Posterior vena cava (tissue), 2 donors: Measurements from ENCODE around the gene MT1M. TPM values are rescaled to one million over a fixed set of nuclear protein-coding genes. Genes with fewer than 3 reads are reported as not detected.
"Not testable (repeated sequence)": the region's sequence is repeated elsewhere in the genome, so short reads cannot be mapped to it uniquely, and the experiment has no call there.

Source experiments
- DNase-seq: peaks from one replicate; pipeline ENCODE4 v3.0.0-alpha.2; 2020; ENCODE audit warnings: low spot score
- intact Hi-C, 2 donors: fragments of 100-400 bp; cut with DNase I; formaldehyde crosslinking; loops; one replicate each; pipeline versions ENCODE4 v1.14.1 to v1.14.2; 2022 to 2023
- total RNA-seq, 2 donors: library from RNA; stranded (reverse); fragmentation: NEBNext Ultra II Directional; extraction: Animal tissue kit (Norgen Biotek cat#: 25700); gene quantifications; one replicate each; pipeline ENCODE4 v1.2.1, GENCODE V29; 2021
- donor health status: DM: yes; HTN: yes; CAD: no.
- donor health status: DM: yes; HTN: yes; CAD: no.

MT1M gene
- total RNA-seq, 2 donors from 2014 or later: 82.2 to 146 TPM

GRCh38 chr16:56667581-56668571 lies 35.4 kb downstream of the MT1M start, which contains the start of gene MT1G:
Gene MT1G, minus strand, starts transcription at chr16:56668065. Its CDS starts 72 bp downstream, at chr16:56667993.
- peak; percentile 92 for DNase-seq

DNA sequence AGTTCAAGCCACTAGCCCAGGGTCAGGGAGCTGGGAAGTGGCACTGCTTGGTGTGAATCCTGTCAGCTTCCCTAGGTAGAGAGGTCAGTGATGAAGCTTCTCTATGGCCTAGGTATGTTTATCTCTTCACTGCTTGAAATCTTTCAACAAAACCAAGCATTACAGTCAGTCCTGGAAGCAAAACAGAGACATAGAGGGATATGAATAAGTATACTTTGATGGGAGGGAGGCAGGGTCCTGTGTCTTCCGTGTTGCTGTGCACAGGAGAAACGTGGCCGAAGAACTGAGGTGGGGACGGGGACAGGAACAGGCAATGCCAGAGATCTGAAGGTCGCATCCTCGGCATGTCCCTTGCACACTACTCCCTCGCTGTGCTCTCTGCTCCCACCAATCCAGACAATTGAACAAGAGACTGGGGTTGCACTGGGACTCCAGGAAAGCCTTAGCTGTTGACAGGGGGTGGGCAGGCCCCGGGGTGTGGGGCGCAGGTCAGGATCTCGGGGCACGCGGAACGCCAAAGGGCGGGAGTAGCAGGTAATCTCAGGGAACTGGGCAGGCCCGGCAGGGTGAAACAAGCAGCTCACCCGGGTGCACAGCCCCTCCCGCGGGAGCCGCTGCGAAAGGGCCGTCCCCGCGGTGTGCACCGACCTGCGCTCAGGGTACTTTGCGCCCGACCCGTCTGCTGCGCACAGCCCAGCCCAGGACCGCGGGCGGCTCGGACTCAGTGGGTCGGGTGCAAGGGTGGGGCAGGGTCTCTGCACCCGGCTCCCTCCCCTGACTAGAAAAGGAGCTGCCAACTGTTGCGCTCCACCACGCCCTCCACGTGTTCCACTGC lies 36.8 kb downstream of the MT1M start, which contains the start of gene MT1H:
TSS of gene MT1H (plus strand) at position 810 of the 835 bp plus-strand sequence. CDS start 71 bp downstream, outside the sequence.
- intact Hi-C loops: loop anchor here in 1 of 2 donors (10.0 kb wide), 1 partner anchor 66 kb away; the partner anchor contains the start of gene NUP93
- no peak for DNase-seq

More at GRCh38 chr16:56667581-56668571, 35.4 kb downstream of the MT1M start, which contains the start of gene MT1G:
- intact Hi-C loops: loop anchor here in 1 of 2 donors (10.0 kb wide), 1 partner anchor 67 kb away; the partner anchor contains the start of gene NUP93

DNA sequence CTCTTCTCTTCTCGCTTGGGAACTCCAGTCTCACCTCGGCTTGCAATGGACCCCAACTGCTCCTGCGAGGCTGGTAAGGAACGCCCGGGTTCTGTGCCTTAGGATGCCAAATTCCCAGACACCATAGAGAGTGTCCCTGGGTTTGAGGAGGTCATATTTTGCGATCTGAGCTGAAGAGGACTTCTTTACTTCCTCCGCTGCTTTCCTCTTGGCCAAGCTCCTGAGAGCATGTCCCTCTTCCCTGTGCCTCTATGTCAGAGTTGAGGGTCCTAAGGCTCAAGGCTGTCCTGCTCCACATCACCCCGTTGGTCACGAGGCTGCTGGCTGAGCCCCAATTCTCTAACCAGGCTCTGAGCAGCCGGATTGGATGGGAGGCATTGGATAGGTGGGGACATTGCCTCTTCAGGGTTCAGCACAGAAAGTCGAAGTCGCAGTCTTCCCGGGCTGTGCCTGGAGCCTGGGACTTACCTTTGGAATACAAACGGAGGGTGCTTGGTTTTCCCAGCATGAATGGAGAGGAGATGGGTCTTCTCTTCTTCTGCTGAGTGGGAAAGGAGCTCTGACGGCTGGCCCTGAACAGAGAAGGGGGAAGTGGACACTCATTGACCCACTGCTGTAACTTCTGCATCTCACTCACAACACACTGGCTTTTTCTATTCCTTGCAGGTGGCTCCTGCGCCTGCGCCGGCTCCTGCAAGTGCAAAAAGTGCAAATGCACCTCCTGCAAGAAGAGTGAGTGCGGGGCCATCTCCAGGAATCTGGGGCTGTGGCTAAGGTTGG lies 37.6 kb downstream of the MT1M start:
- DNase-seq: peak; percentile 74
- intact Hi-C loops: loop anchor here in 1 of 2 donors (10.0 kb wide), 1 partner anchor 65 kb away; the partner anchor contains the start of gene NUP93

- intact Hi-C loops: no loop called here
- DNase-seq: no peak
Observed at GRCh38 chr16:56670620-56670934, 38.1 kb downstream of the MT1M start.

DNA sequence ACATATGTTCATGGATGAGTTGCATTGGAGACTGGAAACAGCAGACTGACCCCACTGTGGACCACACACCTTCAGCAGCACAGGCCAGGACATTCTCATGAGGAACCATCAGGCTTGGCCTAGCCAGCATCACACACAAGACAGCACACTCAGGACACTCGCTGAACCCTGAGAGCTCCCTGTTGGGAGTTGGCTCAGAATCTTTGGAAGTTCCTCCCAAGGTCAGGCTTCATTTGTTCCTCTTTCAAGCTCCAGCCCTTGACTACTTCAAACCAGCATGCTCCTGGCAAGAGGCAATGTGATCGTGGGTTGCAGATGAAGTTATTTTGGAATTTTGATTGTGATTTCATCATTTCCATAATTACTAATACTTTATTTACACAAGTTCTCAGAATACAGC lies 39.2 kb downstream of the MT1M start:
- intact Hi-C loops: not testable (repeated sequence)
- peak; percentile 50 for DNase-seq

DNA sequence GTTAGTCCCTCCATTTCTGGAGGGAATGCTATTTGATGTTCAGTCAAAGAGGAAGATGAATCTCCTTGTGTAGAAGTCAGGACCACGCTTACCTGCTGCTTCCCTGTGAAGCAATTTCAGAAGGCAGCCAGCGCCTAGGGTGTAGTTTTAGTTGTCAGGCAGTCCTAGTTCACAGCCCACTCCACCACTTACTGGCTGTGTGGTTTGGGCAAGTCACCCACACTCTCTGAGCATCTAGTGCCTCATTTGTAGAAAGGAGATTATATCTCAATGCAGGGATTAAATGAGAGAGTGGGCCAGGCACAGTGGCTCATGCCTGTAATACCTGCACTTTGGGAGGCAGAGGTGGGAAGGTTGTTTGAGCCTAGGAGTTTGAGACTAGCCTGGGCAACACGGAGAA lies 39.7 kb downstream of the MT1M start:
- peak; percentile 12 for DNase-seq
- intact Hi-C loops: not testable (repeated sequence)

DNA sequence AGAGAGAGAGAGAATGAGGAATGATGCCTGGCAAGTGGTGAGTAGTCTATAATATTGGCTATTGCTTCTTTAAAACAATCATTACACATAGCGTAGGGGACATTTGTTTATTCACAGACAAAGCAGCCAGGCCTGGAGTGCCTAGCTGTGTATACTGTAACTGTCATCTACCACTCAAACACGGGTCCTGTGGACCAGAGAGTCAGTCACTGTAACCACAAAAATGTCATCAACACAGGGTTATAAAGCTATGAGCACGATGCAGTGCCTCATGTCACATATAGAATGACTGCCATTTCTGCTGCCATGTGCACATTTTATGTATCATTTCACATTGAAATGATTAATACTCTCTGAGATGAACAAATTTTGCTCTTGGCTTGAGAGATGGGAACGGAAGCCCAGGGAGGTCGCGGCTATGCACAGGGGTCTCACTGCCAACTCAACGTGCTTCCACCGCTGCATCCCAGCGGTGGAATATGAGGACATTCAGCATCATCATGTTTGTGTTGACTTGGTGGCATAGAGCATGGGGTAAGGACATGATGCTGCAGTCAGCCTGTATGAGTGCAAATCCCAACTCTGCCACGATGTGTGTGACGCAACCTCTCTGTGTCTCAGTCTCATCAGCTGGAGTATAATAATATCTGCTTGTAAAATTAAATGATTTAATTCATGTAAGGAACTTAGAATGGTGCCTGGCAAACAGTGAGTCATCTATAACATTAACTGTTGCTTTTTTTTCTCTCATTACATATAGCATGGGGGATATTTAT lies 40.5 kb downstream of the MT1M start:
- DNase-seq: peak; percentile 32
- intact Hi-C loops: no loop called here

DNA sequence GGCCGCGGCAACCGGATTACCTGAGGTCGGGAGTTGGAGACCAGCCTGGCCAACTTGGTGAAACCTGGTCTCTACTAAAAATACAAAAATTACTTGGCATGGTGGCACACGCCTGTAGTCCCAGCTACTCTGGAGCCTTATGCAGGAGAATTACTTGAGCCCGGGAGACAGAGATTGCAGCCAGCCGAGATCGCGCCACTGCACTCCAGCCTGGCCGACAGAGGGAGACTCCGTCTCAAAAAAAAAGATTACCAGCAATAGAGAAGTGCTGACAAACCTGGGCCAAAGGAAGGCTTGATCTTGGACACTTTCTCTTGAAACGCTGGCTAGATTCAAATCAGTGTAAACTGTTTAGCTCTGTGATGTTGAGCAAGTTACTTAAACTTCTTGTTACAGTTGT lies 41.5 kb downstream of the MT1M start:
- intact Hi-C loops: no loop called here
- DNase-seq: peak; percentile 78

- DNase-seq: peak; percentile 14
- intact Hi-C loops: not testable (repeated sequence)
Observed at GRCh38 chr16:56674570-56674969, 42.1 kb downstream of the MT1M start.

DNA sequence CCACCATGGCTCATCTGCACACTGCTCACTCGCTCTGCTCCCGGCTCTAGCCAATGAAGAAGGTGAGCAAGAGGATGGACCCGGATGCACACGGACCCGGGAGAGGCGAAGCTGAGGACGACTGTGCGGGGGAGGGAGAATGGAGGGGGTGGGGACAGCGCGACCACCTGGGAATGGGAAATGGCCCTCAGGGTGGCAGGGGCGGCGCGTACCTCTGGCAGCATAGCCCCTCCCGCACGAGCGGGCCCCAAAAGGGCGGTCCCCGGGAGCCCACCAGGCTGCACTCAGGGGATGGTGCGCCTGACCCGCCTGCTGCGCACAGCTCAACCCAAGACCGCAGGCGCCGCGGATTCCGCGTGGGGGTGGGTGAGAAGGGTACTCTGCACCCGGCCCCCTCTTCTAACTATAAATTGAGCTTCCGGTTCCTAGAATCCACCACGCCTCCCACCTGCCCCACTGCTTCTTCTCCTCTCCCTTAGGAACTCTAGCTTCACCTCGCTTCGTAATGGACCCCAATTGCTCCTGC lies 43.3 kb downstream of the MT1M start:
- intact Hi-C loops: no loop called here
- DNase-seq: peak; percentile 69

- peak; percentile 57 for DNase-seq
- intact Hi-C loops: no loop called here
Observed at GRCh38 chr16:56677474-56677873, 45.0 kb downstream of the MT1M start.

GRCh38 chr16:56679078-56679730 lies 46.7 kb downstream of the MT1M start:
- peak; percentile 31 for DNase-seq
- intact Hi-C loops: no loop called here

- intact Hi-C loops: no loop called here
- DNase-seq: peak; percentile 53
Observed at GRCh38 chr16:56679818-56680217, 47.4 kb downstream of the MT1M start.

DNA sequence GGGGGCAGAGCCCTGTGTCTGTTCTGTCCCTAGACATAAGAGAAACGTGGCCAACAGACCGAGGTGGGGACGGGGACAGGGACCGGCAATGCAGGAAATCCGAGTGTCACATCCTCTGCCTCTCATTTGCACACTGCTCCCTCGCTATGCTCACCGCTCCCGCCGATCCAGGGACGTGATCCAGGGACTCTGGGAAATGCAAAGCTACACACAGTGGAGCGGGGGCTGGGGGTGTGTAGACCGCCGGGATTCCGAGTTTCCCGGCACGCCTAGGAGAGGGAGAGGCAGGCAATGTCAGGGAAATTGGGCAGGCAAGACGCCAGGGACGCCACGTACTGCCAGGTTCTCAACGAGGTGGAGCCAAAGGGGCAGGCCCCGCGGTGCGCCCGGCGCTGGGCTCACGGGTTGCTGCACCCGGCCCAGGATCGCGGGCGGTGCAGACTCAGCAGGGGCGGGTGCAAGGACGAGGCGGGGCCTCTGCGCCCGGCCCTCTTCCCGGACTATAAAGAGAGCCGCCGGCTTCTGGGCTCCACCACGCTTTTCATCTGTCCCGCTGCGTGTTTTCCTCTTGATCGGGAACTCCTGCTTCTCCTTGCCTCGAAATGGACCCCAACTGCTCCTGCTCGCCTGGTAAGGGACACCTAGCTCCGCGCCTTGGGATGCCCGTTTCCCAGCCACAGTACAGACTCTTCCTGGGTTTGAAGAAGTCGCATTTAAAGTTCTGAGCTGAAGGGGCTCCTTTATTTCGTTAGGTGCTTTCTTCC lies 49.7 kb downstream of the MT1M start, which contains the start of gene MT1X:
TSS of gene MT1X (plus strand) at position 532 of the 764 bp plus-strand sequence. CDS start at position 603, 71 bp downstream.
- intact Hi-C loops: no loop called here
- DNase-seq: peak; percentile 98

DNA sequence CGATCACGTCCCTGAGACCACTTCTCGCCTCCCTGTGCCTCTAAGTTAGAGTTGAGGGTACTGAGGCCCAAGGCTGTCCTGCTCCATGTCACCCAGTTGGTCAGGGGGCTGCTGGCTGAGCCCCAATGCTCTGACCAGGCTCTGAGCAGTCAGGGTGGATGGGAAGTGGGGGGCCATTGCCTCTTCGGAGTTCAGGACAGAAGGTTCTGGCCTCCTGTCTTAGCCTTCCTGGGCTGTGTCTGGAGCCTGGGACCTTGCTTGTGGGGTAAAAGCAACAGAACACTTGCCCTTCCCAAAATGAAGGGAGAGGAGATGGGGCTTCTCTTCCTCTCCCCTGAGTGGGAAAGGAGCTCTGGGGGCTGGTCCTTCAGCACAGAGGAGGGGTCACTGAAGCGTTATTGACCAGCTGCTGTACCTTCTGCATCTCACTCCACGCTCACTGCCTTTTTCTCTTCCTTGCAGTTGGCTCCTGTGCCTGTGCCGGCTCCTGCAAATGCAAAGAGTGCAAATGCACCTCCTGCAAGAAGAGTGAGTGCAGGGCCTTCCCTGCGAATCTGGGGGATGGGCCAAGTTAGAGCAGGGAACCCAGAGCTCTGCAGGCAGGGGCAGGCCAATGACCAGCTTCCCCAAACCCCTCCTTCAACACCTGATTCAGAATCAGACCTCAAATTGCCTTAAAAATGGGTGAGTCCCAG lies 50.4 kb downstream of the MT1M start:
- DNase-seq: peak; percentile 80
- intact Hi-C loops: no loop called here
